Muscle layer of colon (tissue), 2 donors: ENCODE data around the gene PTPRQ.

Experiments
- H3K27ac ChIP-seq: one replicate; pipeline ENCODE4 v1.7.0; 2013; ENCODE audit warnings: low read depth, mild to moderate bottlenecking, low read length, moderate library complexity
- H3K27me3 ChIP-seq, 2 donors: one replicate each; pipeline ENCODE4 v1.7.0; 2013; ENCODE audit warnings: low read length in 2 of 2, mild to moderate bottlenecking in 2 of 2; ENCODE audit not compliant: insufficient read depth in 2 of 2, control insufficient read depth in 1 of 2
- H3K36me3 ChIP-seq: one replicate; pipeline ENCODE4 v1.7.0; 2013; ENCODE audit warnings: mild to moderate bottlenecking, low read length; ENCODE audit not compliant: insufficient read depth
- H3K4me1 ChIP-seq: one replicate; pipeline ENCODE4 v1.7.0; 2013; ENCODE audit warnings: mild to moderate bottlenecking, low read length; ENCODE audit not compliant: insufficient read depth
- H3K4me3 ChIP-seq, 2 donors: one replicate each; pipeline ENCODE4 v1.7.0; 2013; ENCODE audit warnings: low read length in 2 of 2, low read depth in 1 of 2, mild to moderate bottlenecking in 1 of 2, moderate library complexity in 1 of 2
- H3K9ac ChIP-seq: one replicate; pipeline ENCODE4 v1.7.0; 2013; ENCODE audit warnings: low read length
- H3K9me3 ChIP-seq: one replicate; pipeline ENCODE4 v1.7.0; 2013; ENCODE audit warnings: mild to moderate bottlenecking, low read length
- donor health status: abdominal sarcoma.
- donor health status: Adenocarcinoma of cecum.

The PTPRQ gene

DNA sequence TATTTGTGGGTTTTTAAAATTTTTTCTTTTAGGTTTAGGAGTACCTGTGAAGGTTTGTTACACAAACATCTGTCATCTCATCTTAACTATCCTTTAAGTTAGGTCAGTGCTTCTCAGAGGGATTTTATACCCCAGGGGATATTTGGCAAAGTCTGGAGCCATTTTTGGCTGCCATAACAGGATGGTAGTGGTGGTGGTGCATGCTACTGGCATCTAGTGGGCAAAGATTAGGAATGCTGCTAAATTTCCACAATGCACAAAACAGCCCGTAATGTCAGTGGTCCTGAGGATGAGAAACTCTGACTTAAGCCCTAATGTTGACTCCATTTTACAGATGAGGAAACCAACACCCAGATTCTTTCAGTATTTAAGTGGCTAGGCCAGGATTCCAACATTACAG lies 178.2 kb downstream of the PTPRQ start:
- H3K4me3 ChIP-seq = no peak overlapping the region
- no peak overlapping the region for H3K27ac ChIP-seq

GRCh38 chr12:80625051-80625450 lies 181.0 kb downstream of the PTPRQ start:
- Histone ChIP-seq H3K9me3 (no peaks in the 10 kb centered on the region), H3K9ac (no peak overlapping the region), H3K4me1 (no peaks in the 10 kb centered on the region), H3K27me3 (no peaks in the 10 kb centered on the region), H3K27ac (no peak overlapping the region), H3K4me3 (no peak overlapping the region), H3K36me3 (no peaks in the 10 kb centered on the region)

More for the DNA sequence above, 178.2 kb downstream of the PTPRQ start:
- Histone ChIP-seq H3K9me3 (no peaks in the 10 kb centered on the region), H3K27me3 (no peaks in the 10 kb centered on the region), H3K36me3 (no peaks in the 10 kb centered on the region), H3K4me1 (no peaks in the 10 kb centered on the region), H3K9ac (no peak overlapping the region)

DNA sequence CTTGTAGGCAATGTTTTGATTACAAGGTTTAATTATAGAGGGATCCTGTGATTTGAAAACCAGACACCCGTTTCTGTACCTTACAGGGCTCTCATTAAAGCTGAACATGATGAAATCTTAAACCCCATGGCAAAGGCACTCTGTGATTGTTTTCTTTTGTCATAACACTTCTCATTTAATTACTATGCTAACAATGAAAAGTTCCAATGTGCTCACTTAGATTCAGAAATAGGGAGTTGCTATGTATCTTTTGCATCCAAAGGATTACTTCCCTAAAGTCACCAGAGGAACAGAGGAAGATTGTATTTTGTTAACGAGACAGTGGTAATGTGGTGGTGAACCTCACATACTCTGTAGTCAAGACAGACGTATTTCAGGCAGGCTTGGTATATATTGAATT lies 181.9 kb downstream of the PTPRQ start:
- Histone ChIP-seq H3K4me1 (no peaks in the 10 kb centered on the region), H3K9ac (no peak overlapping the region), H3K4me3 (no peak overlapping the region), H3K36me3 (no peaks in the 10 kb centered on the region), H3K27me3 (no peaks in the 10 kb centered on the region), H3K27ac (no peak overlapping the region), H3K9me3 (no peaks in the 10 kb centered on the region)

DNA sequence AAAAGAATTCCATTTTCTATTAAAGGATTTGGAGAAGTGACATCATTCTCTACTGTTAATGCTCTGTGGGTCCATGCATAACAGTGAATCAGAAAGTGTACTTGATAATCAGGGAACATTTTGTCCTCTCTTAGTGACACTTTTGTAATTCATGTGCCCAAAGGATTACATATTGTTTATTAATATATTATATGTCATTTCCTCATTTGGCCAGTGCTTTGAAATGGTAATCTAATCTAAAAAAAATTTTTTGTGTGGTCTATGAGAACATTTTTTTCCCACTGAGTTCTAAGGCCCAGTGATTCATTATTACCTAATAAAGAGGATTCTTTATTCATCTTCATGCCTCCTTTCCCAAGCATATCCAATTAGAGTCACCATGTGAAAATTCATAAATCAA lies 183.7 kb downstream of the PTPRQ start:
- no peaks in the 10 kb centered on the region for H3K27me3 ChIP-seq
- no peaks in the 10 kb centered on the region for H3K9me3 ChIP-seq
- no peaks in the 10 kb centered on the region for H3K36me3 ChIP-seq
- no peak overlapping the region for H3K9ac ChIP-seq
- H3K4me3 ChIP-seq = no peak overlapping the region
- no peak overlapping the region for H3K27ac ChIP-seq
- H3K4me1 ChIP-seq = no peaks in the 10 kb centered on the region

GRCh38 chr12:80632835-80633234 lies 188.8 kb downstream of the PTPRQ start:
- no peaks in the 10 kb centered on the region for H3K4me1 ChIP-seq
- H3K27me3 ChIP-seq = no peaks in the 10 kb centered on the region

GRCh38 chr12:80634903-80635302 lies 190.9 kb downstream of the PTPRQ start:
- Histone ChIP-seq H3K4me3 (no peak overlapping the region), H3K4me1 (no peaks in the 10 kb centered on the region), H3K9me3 (no peaks in the 10 kb centered on the region), H3K27me3 (no peaks in the 10 kb centered on the region), H3K9ac (no peak overlapping the region), H3K36me3 (no peaks in the 10 kb centered on the region), H3K27ac (no peak overlapping the region)

More at GRCh38 chr12:80632835-80633234, 188.8 kb downstream of the PTPRQ start:
- no peak overlapping the region for H3K4me3 ChIP-seq
- H3K27ac ChIP-seq = no peak overlapping the region
- no peak overlapping the region for H3K9ac ChIP-seq
- H3K36me3 ChIP-seq = no peaks in the 10 kb centered on the region
- H3K9me3 ChIP-seq = no peaks in the 10 kb centered on the region

DNA sequence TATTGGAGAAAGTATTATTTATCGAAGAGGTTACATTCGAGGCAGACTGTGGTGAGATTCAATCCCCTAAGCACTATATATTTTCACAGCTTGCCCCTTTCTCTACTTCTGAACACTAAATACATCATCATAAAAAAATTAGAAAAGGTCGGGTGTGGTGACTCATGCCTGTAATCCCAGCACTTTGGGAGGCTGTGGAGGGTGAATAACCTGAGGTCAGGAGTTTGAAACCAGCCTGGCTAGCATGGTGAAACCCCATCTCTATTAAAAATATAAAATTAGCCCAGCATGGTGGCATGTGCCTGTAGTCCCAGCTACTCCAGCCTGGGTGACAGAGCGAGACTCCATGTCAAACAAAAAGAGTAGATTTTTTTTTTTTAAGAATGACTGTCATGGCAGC lies 192.8 kb downstream of the PTPRQ start:
- H3K9ac ChIP-seq = no peak overlapping the region
- no peaks in the 10 kb centered on the region for H3K36me3 ChIP-seq
- no peak overlapping the region for H3K27ac ChIP-seq

GRCh38 chr12:80641936-80642335 lies 197.9 kb downstream of the PTPRQ start:
- Histone ChIP-seq H3K4me1 (no peaks in the 10 kb centered on the region), H3K9me3 (no peaks in the 10 kb centered on the region), H3K27me3 (no peaks in the 10 kb centered on the region), H3K27ac (no peak overlapping the region), H3K4me3 (no peak overlapping the region), H3K9ac (no peak overlapping the region), H3K36me3 (no peaks in the 10 kb centered on the region)

More for the DNA sequence above, 192.8 kb downstream of the PTPRQ start:
- H3K27me3 ChIP-seq = no peaks in the 10 kb centered on the region
- H3K4me3 ChIP-seq = no peak overlapping the region
- H3K9me3 ChIP-seq = no peaks in the 10 kb centered on the region
- no peaks in the 10 kb centered on the region for H3K4me1 ChIP-seq

GRCh38 chr12:80643961-80644360 lies 199.9 kb downstream of the PTPRQ start:
- Histone ChIP-seq H3K9ac (no peak overlapping the region), H3K27me3 (no peaks in the 10 kb centered on the region), H3K27ac (no peak overlapping the region), H3K4me3 (no peak overlapping the region), H3K36me3 (no peaks in the 10 kb centered on the region), H3K4me1 (no peaks in the 10 kb centered on the region), H3K9me3 (no peaks in the 10 kb centered on the region)

DNA sequence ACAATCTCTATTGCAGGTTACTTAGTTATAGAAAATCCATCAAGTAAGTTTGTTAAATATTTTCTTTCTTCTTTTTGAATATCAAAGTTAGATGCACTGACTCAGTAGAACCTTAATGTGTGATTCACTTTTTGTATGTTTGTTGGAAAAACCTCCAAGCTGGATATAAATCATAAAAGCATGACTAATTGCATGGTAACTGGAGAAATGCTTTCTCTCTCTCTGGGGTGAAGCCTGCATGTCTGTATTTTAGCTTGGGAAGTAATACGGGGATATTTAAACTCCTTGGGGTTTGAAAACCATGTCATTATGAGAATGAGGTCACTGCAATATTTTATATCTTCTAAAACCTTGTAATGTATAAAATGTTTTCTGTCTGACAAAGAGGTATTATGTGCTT lies 204.8 kb downstream of the PTPRQ start:
- H3K27ac ChIP-seq = no peak overlapping the region
- H3K4me1 ChIP-seq = no peaks in the 10 kb centered on the region
- no peaks in the 10 kb centered on the region for H3K27me3 ChIP-seq
- H3K9me3 ChIP-seq = no peaks in the 10 kb centered on the region
- H3K4me3 ChIP-seq = no peak overlapping the region
- H3K36me3 ChIP-seq = no peaks in the 10 kb centered on the region
- H3K9ac ChIP-seq = no peak overlapping the region

GRCh38 chr12:80655751-80656150 lies 211.7 kb downstream of the PTPRQ start:
- Histone ChIP-seq H3K4me3 (no peak overlapping the region), H3K4me1 (no peaks in the 10 kb centered on the region), H3K36me3 (no peaks in the 10 kb centered on the region), H3K27ac (no peak overlapping the region), H3K27me3 (no peaks in the 10 kb centered on the region), H3K9me3 (no peaks in the 10 kb centered on the region), H3K9ac (no peak overlapping the region)

DNA sequence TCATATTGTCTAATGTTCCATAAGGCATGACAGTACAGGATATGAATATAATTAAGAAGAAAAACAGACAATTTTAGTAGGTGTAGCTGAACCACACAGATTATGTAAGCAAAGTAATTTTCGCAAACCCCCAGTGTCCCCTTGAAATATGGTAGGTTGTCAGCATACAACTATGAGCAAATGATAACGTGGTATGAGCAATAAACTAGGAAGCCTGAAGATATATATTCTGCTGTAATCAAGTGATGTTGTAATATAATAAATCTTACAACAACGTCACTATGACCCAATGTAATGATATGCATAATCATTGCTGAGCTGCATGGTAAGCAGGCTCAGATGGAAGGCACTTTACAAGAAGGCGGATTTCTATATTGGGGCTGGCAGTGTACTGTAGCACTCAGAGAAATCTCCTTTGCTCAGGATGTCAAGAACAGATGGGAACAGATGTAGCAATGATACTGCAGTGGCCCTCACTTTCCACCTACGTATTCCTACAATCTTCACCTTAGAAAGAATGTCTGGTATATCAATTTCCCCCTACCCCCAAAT lies 215.6 kb downstream of the PTPRQ start:
- Histone ChIP-seq H3K9me3 (no peaks in the 10 kb centered on the region), H3K36me3 (no peaks in the 10 kb centered on the region), H3K9ac (no peak overlapping the region), H3K27ac (no peak overlapping the region), H3K27me3 (no peaks in the 10 kb centered on the region), H3K4me1 (no peaks in the 10 kb centered on the region), H3K4me3 (no peak overlapping the region)
